C4-2B (cell line): ENCODE data around the gene RNF217.

Experiments used
- H3K27ac ChIP-seq: fragments of 450-650 bp; 2 replicates; pipeline ENCODE4 v1.5.1; 2017
- ZFX ChIP-seq: fragments of 450-650 bp; IDR thresholded peaks from 2 replicates; pipeline ENCODE4 v1.6.1; 2017
- TF ChIP-seq, protein P1 (sequence below): fragments of 450-650 bp; conservative IDR thresholded peaks from 2 replicates; pipeline ENCODE4 v1.5.1; 2017; ENCODE audit warnings: mild to moderate bottlenecking

RNF217 gene

DNA sequence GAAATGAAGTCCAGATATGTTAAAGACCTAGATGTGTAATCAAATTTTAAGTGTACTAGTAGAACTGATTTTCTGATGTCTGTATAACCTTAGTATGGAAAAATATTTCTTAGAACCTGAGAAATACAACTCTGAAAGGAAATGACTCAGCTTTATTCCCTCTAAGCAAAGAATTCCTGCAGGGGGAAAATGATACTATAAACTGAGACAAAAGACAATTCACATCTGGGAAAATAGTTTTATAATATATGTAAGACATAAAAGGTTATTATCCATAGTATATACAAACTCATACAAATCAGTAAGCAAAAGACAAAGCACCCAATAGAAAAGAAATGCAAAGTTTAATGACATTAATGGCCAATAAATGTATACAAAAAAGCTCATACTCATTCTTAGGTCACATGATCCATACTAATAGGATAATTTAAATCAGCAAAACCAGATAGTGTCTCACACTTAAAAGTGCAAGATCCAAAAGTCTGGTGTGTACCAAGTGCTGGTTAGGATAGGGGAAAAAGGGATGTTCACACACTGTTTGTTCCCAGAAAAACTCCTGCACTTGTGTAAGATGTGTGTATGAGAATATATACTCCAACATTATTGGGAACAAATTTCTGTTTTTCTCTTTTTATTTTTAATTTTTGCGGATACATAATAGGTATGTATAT, 22.6 kb downstream of the RNF217 start:
- H3K27ac ChIP-seq, result no peak overlapping the region
- TF ChIP-seq ZFX, result no peak
- TF ChIP-seq, protein P1, sequence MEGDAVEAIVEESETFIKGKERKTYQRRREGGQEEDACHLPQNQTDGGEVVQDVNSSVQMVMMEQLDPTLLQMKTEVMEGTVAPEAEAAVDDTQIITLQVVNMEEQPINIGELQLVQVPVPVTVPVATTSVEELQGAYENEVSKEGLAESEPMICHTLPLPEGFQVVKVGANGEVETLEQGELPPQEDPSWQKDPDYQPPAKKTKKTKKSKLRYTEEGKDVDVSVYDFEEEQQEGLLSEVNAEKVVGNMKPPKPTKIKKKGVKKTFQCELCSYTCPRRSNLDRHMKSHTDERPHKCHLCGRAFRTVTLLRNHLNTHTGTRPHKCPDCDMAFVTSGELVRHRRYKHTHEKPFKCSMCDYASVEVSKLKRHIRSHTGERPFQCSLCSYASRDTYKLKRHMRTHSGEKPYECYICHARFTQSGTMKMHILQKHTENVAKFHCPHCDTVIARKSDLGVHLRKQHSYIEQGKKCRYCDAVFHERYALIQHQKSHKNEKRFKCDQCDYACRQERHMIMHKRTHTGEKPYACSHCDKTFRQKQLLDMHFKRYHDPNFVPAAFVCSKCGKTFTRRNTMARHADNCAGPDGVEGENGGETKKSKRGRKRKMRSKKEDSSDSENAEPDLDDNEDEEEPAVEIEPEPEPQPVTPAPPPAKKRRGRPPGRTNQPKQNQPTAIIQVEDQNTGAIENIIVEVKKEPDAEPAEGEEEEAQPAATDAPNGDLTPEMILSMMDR, result no peak

DNA sequence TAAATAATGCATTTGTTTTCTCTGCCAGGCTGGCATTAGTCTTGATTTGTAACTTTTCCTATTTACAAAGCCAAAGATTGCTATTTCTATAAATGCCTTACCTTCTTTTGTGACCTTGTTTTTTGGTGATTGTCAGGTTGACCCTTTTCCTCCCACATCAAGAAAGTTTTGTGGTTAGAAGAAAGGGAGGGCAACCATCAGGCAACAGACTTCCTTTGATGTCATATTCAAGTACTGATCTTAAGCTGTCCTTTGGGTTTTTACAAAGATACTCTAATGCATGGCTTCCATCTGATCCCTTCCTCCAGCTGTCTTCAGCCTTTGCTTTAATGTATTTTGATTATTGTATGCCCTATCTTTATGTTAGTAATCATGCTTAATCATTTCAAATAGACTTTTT, 23.9 kb downstream of the RNF217 start:
- TF ChIP-seq ZFX, result no peak
- TF ChIP-seq, protein P1, result no peak
- H3K27ac ChIP-seq, result no peak overlapping the region

DNA sequence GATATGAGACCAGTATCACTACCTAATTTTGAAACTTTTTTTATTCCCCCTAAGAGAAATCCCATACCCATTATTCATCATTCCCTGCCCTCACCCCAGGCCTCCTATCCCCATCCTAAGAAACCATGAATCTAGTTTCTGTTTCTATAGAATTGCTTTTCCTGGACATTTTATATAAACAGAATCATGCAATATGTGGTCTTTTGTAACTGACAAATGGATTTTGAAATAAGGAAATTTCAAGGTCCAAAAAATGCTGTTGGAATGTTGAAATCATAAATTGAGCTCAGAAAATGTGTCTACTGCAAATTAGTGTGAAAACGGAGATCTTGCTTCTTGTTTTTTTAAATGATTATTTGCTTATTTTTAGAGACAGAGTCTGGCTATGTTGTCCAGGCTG, 25.1 kb downstream of the RNF217 start:
- no peak for TF ChIP-seq ZFX
- TF ChIP-seq, protein P1, result no peak

DNA sequence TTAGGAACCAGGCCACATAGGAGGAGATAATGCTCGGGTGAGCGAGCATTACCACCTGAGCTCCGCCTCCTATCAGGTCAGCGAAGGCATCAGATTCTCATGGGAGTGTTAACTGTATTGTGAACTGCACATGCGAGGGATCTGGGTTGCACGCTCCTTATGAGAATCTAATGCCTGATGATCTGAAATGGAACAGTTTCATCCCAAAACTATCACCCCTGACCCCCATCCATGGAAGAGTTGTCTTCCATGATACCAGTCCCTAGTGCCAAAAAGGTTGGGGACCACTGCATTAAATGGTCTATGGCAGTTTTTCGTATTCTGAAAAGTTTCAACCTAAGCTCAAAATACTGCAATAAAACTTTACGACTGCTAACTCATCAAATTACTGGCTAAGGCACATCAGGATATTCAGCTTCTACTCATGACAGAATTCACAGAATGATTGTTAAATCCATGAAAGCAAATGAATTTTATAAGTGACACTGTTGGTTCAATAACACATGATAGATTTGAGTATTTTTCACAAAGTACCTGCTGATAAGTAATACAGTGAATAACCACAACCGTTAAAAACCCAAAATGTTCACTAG, 25.9 kb downstream of the RNF217 start:
- no peak overlapping the region for H3K27ac ChIP-seq
- TF ChIP-seq, protein P1, result no peak
- TF ChIP-seq ZFX, result no peak

More for the DNA sequence above, 25.1 kb downstream of the RNF217 start:
- no peak overlapping the region for H3K27ac ChIP-seq

DNA sequence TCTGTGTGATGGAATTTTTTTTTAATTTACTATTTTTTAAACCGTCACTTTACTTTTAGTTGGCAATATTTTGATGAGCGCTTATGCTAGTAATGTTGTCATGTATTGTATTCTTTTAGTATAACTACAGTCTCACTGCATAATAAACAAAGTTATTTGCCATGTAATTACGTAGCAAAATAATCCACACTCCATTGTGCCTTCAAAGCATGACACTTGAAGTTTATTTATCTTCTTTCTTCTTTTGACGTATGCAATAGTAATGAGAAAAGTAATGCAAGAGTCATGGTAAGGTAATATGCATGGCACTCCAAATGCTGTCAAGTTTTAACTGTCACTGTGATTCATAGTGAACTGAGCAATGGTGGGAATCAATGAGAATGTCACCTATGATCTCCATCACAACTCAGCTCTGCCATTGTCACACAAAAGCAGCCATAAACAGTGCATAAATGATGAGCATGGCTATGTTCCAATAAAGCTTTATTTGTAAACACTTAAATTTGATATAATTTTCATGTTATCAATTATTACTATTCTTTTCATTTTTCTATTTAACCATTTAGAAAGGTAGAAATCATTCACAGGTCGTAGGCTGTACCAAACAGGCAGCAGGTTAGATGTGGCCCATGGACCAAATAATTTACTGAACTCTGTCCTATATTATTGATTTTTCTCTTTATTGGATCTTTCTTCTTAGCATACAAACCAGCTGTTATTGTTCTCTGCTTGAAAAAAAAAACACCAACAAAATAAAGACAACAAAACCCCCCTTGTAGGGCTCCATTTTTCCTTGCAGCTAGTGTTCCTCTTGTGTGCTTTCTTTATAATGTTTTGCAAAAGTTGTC, 27.1 kb downstream of the RNF217 start:
- H3K27ac ChIP-seq, result no peak overlapping the region

DNA sequence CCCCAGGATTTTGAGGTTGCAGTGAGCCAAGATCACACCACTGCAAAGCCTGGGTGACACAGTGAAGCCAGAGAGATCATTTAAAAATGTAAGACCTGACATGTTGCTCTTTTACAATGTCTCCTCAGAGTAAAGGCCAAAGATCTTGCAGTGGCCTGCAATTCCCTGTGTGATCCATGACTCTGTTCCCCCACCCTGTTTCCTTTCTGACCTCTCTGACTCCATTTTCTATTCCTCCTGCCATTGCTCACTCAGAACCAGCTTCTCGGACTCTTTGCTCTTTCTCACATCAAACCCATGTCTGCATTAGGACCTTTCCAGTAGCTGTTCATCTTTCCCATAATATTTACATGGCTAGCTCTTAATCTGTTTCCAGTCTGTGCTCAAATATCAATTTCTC, 28.8 kb downstream of the RNF217 start:
- H3K27ac ChIP-seq, result no peak overlapping the region
- TF ChIP-seq, protein P1, result no peak
- TF ChIP-seq ZFX, result no peak

More for the DNA sequence above, 27.1 kb downstream of the RNF217 start:
- TF ChIP-seq, protein P1, result no peak
- no peak for TF ChIP-seq ZFX

DNA sequence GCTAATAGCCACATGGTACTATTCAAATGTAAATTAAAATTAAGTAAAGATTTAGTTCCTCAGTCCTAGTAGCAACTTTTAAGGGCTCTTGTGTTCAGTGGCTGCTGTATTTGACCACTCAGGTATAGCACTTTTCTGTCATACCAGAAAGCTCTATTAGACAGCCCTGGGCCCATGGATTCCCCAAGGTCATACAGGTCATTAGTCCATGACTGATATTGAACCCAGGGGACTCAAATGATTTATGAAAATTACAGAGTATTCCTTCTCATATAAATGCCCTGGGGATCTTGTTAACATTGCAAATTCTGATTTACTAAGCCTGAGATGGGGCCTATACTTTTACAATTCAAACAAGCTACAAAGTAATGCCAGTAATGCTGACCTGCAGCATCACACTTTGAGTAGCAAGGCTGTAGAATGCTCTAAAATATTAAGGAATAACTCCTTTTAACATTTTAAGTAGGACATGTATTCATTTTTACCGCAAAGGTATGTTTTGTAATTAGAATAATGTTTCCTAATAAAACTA, 29.6 kb downstream of the RNF217 start:
- TF ChIP-seq ZFX, result no peak
- TF ChIP-seq, protein P1, result no peak
- H3K27ac ChIP-seq, result no peak overlapping the region
